Endothelial cell of umbilical vein (primary cell): ENCODE results near the gene PGAP3. TPM values are rescaled to one million over a fixed set of nuclear protein-coding genes. Genes with fewer than 3 reads are reported as not detected.
A peak's percentile ranks its signal among the peaks of the same experiment; 100 is the strongest.

Source experiments
- BruUV-seq: library from RNA; stranded (reverse); fragments of 400-500 nt; replicated peaks from 2 replicates; lab custom pipeline; 2021; lab: Mats Ljungman, UMichigan
- CTCF ChIA-PET: fragments of 300-600, 350-600 bp; sonication (Branson Sonifier 250); formaldehyde crosslinking; loops from one replicate; lab custom pipeline; 2021; ENCODE audit warnings: antibody characterized with exemption, inconsistent platforms; lab: Charles Lee
- POLR2A ChIA-PET: fragments of 300-600, 350-600 bp; sonication (Branson Sonifier 250); formaldehyde crosslinking; loops from one replicate; lab custom pipeline; 2021; ENCODE audit warnings: antibody characterized with exemption, inconsistent platforms; lab: Charles Lee
- DNase-seq: peaks from one replicate; pipeline ENCODE4 v3.0.0-alpha.2; 2011; ENCODE audit warnings: low read depth, low spot score
- FAIRE-seq: peaks from 2 replicates; lab custom pipeline; 2011; peaks lifted over from hg19 to GRCh38; lab: Jason Lieb, UNC
- H2AFZ ChIP-seq: 2 replicates; pipeline ENCODE4 v1.6.0; 2012; ENCODE audit warnings: low read depth, low read length, control low read depth, inconsistent platforms
- H3K27ac ChIP-seq: 2 replicates; pipeline ENCODE4 v1.5.1; 2011; ENCODE audit warnings: low read depth, mild to moderate bottlenecking, control low read depth, low read length, moderate library complexity; ENCODE audit not compliant: insufficient read depth
- H3K27me3 ChIP-seq, 2 experiments: 2 replicates each; pipeline versions ENCODE4 v1.6.0 to v1.6.1; 2011; ENCODE audit warnings: low read length in 2 of 2, mixed read lengths in 1 of 2; ENCODE audit not compliant: control insufficient read depth in 2 of 2, insufficient read depth in 2 of 2
- H3K36me3 ChIP-seq, 2 experiments: 2 replicates in 1 of 2; 3 replicates in 1 of 2; pipeline ENCODE4 v1.5.1; 2011; ENCODE audit warnings: low read length in 2 of 2, mild to moderate bottlenecking in 1 of 2, moderate library complexity in 1 of 2; ENCODE audit not compliant: control insufficient read depth in 2 of 2, insufficient read depth in 2 of 2; ENCODE audit errors: extremely low read depth in 1 of 2
- H3K4me1 ChIP-seq: 3 replicates; pipeline ENCODE4 v1.5.1; 2011; ENCODE audit warnings: mild to moderate bottlenecking, low read length; ENCODE audit not compliant: control insufficient read depth, insufficient read depth; ENCODE audit errors: extremely low read depth
- H3K4me2 ChIP-seq: 2 replicates; pipeline ENCODE4 v1.6.1; 2011; ENCODE audit warnings: low read length, control low read depth, mixed read lengths; ENCODE audit not compliant: insufficient read depth
- H3K4me3 ChIP-seq, 3 experiments: fragments of 200-600 bp in 1 of 3; sonication (generic), shearing (Covaris generic) in 1 of 3; replicated peaks in 1 of 3; 2 replicates each; pipeline ENCODE4 v1.5.1; 2011 to 2016; ENCODE audit warnings: control low read depth in 3 of 3, low read length in 3 of 3, mild to moderate bottlenecking in 2 of 3, inconsistent platforms in 1 of 3, low read depth in 1 of 3, moderate library complexity in 1 of 3; ENCODE audit not compliant: insufficient read depth in 1 of 3
- H3K79me2 ChIP-seq: 2 replicates; pipeline ENCODE4 v1.6.0; 2012; ENCODE audit warnings: low read length, inconsistent platforms; ENCODE audit not compliant: control insufficient read depth, insufficient read depth
- H3K9ac ChIP-seq: replicated peaks from 2 replicates; pipeline ENCODE3; 2011; ENCODE audit warnings: low read length, control low read depth; ENCODE audit not compliant: insufficient read depth; ENCODE audit errors: extremely low read depth
- H3K9me1 ChIP-seq: replicated peaks from 3 replicates; pipeline ENCODE4 v1.6.0; 2011; ENCODE audit warnings: mild to moderate bottlenecking, low read length; ENCODE audit not compliant: control insufficient read depth, insufficient read depth; ENCODE audit errors: extremely low read depth
- H3K9me3 ChIP-seq: replicated peaks from 2 replicates; pipeline ENCODE4 v1.5.1; 2012; ENCODE audit warnings: low read length, inconsistent platforms; ENCODE audit not compliant: control insufficient read depth, insufficient read depth
- H4K20me1 ChIP-seq: replicated peaks from 2 replicates; pipeline ENCODE3; 2011; ENCODE audit warnings: mild to moderate bottlenecking, low read length; ENCODE audit not compliant: control insufficient read depth, insufficient read depth; ENCODE audit errors: extremely low read depth
- EZH2 ChIP-seq: IDR thresholded peaks from 2 replicates; pipeline ENCODE4 v1.6.1; 2012; ENCODE audit warnings: borderline replicate concordance, low read depth, mild to moderate bottlenecking, moderate library complexity, low read length, inconsistent platforms; ENCODE audit not compliant: severe bottlenecking
- GATA2 ChIP-seq: IDR thresholded peaks from 2 replicates; pipeline ENCODE4 v1.7.0; 2011; ENCODE audit warnings: low read depth, mild to moderate bottlenecking, moderate library complexity, mixed read lengths, low read length; ENCODE audit not compliant: insufficient read length, insufficient read depth
- JUN ChIP-seq: IDR thresholded peaks from 2 replicates; pipeline ENCODE4 v1.6.1; 2011; ENCODE audit warnings: borderline replicate concordance, low read depth; ENCODE audit not compliant: insufficient read length, insufficient read depth
- MAX ChIP-seq: IDR thresholded peaks from 2 replicates; pipeline ENCODE4 v1.6.1; 2011; ENCODE audit not compliant: insufficient read depth, insufficient read length
- MYC ChIP-seq: IDR thresholded peaks from one replicate; pipeline ENCODE4 v1.6.1; 2011; ENCODE audit warnings: mild to moderate bottlenecking, low read depth, low read length
- POLR2AphosphoS5 ChIP-seq: IDR thresholded peaks from 2 replicates; pipeline ENCODE4 v1.6.1; 2012; ENCODE audit warnings: low read depth, mild to moderate bottlenecking, control low read depth, low read length, moderate library complexity; ENCODE audit not compliant: insufficient read depth
- dilution Hi-C: fragments of 300-500 bp; cut with MboI; formaldehyde crosslinking; loops from one replicate; pipeline ENCODE4 v1.15.0; 2019; ENCODE audit warnings: low sequenced_read_pairs; ENCODE audit not compliant: extremely low pct_ligation_motif_present
- intact Hi-C: fragments of 100-400 bp; cut with micrococcal nuclease; formaldehyde crosslinking; loops from one replicate; pipeline ENCODE4 v1.10.0; 2022
- polyA plus RNA-seq, 4 experiments: library from polyadenylated mRNA; depleted of rRNA in 3 of 4; stranded (reverse) in 3 of 4; unstranded in 1 of 4; fragments of >200 nt; gene quantifications; 2 replicates each; pipeline versions ENCODE4 v1.2.1 to v1.2.3, GENCODE V29; 2011 to 2012; ENCODE audit warnings: missing spikeins in 1 of 4
- total RNA-seq: library from RNA; stranded (reverse); gene quantifications from 2 replicates; pipeline ENCODE4 v1.2.3, GENCODE V29; 2021
- TF ChIP-seq, protein P1 (sequence below), 2 donors: IDR thresholded peaks; 1 replicate in 1 of 2; 2 replicates in 1 of 2; pipeline ENCODE4 v1.5.1; 2011; ENCODE audit warnings: low read length in 2 of 2, mild to moderate bottlenecking in 2 of 2, moderate library complexity in 2 of 2, control low read depth in 1 of 2, inconsistent platforms in 1 of 2, low read depth in 1 of 2; ENCODE audit not compliant: insufficient read depth in 1 of 2; ENCODE audit errors: extremely low read depth in 1 of 2

Gene PGAP3
- total and polyA plus RNA-seq, 2 donors (not counting 3 experiments of a cell fraction or from before 2014, with no cell fraction given) = 6.4 to 14.9 TPM

DNA sequence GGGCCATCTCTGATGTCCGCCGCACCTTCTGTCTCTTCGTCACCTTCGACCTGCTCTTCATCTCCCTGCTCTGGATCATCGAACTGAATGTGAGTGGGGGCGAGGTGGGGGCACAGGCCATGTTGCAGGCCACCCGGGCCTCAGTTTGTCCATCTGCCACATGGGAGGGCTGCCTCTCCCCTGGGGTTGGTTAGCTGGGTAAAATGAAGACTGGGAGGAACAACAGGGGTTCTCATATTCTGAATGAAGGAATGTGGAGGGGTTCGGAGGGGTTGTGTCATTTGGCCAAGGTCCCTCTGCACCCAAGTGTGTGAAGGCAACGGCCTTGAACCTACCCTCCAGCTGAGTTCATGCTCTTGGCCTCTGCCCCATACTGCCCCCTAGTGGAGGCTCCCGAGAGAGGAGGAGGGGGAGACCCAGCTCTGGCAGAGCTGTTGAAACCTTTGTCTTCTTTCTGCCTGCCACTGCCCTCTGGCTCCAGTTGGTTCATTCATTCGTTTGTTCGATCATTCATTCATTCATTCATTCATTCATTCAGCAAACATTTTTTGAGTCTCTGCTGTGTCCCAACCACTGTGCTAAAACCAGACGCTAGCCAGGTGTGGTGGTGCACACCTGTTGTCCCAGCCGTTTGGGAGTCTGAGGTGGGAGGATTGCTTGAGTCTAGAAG, 34.1 kb downstream of the PGAP3 start:
- intact Hi-C loops = loop anchor here (1.0 to 2.0 kb wide), 2 partner anchors 16 to 31 kb away; partner anchors contain the start of gene STARD3
- no peaks in the 10 kb centered on the region for H3K79me2 ChIP-seq
- no peak overlapping the region for H3K4me2 ChIP-seq
- no peak overlapping the region for H3K9ac ChIP-seq
- H4K20me1 ChIP-seq = no peaks in the 10 kb centered on the region
- peak; percentile 35 for DNase-seq
- no peaks in the 10 kb centered on the region for H3K9me3 ChIP-seq
- no peak overlapping the region for H2AFZ ChIP-seq
- H3K36me3 ChIP-seq = no peaks in the 10 kb centered on the region
- no peaks in the 10 kb centered on the region for H3K9me1 ChIP-seq
- FAIRE-seq = peak; percentile 62
- ChIA-PET POLR2A (no interaction called here), CTCF (interaction anchor here (0.6 to 9.3 kb wide), 26 partner anchors 10 to 320 kb away, joined by 3 to 114 read pairs (median 6); partner anchors contain the start of genes ERBB2, MIEN1, PGAP3 and PNMT)
- no peaks in the 10 kb centered on the region for H3K27me3 ChIP-seq
- dilution Hi-C loops = no loop called here
- H3K4me1 ChIP-seq = peaks cover 1% of the 10 kb centered on the region
- H3K27ac ChIP-seq = no peak overlapping the region
- no TSS peak for BruUV-seq
- H3K4me3 ChIP-seq = no peak overlapping the region
- no peak for TF ChIP-seq POLR2AphosphoS5
- TF ChIP-seq, protein P1, sequence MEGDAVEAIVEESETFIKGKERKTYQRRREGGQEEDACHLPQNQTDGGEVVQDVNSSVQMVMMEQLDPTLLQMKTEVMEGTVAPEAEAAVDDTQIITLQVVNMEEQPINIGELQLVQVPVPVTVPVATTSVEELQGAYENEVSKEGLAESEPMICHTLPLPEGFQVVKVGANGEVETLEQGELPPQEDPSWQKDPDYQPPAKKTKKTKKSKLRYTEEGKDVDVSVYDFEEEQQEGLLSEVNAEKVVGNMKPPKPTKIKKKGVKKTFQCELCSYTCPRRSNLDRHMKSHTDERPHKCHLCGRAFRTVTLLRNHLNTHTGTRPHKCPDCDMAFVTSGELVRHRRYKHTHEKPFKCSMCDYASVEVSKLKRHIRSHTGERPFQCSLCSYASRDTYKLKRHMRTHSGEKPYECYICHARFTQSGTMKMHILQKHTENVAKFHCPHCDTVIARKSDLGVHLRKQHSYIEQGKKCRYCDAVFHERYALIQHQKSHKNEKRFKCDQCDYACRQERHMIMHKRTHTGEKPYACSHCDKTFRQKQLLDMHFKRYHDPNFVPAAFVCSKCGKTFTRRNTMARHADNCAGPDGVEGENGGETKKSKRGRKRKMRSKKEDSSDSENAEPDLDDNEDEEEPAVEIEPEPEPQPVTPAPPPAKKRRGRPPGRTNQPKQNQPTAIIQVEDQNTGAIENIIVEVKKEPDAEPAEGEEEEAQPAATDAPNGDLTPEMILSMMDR (IDR thresholded peaks at IDR 0.05; ENCODE audit: extremely low read depth in 1 of 2, insufficient read depth in 1 of 2, low read depth in 1 of 2, low read length in 2 of 2) = peak; percentile 93 to 96
- no peak for TF ChIP-seq EZH2
- TF ChIP-seq MYC = no peak
- TF ChIP-seq MAX = no peak
- no peak for TF ChIP-seq GATA2
- no peak for TF ChIP-seq JUN
